ENCODE results near the gene USP31. TPM values are rescaled to one million over a fixed set of nuclear protein-coding genes. Genes with fewer than 3 reads are reported as not detected.

The USP31 gene
- total RNA-seq, 1 experiment from 2014 or later: 17.4 TPM

DNA sequence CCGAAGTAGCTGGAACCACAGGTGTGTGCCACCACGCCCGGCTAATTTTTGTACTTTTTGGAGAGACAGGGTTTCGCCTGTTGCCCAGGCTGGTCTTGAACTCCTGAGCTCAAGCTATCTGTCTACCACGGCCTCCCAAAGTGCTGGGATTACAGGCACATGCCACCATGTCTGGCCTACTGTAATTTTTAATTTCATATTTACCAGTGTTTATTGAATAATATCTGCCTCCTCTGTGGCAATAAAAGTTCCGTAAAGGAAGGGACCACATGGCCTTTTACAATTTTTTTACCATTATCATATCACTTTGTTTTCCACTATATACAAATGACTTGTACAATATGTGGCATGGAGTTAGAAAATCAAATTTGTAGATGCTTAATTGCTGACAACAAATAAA is 7.8 kb downstream of the USP31 start:
- H3K4me3 Mint-ChIP-seq: no peak overlapping the region
- TF ChIP-seq, protein P1, sequence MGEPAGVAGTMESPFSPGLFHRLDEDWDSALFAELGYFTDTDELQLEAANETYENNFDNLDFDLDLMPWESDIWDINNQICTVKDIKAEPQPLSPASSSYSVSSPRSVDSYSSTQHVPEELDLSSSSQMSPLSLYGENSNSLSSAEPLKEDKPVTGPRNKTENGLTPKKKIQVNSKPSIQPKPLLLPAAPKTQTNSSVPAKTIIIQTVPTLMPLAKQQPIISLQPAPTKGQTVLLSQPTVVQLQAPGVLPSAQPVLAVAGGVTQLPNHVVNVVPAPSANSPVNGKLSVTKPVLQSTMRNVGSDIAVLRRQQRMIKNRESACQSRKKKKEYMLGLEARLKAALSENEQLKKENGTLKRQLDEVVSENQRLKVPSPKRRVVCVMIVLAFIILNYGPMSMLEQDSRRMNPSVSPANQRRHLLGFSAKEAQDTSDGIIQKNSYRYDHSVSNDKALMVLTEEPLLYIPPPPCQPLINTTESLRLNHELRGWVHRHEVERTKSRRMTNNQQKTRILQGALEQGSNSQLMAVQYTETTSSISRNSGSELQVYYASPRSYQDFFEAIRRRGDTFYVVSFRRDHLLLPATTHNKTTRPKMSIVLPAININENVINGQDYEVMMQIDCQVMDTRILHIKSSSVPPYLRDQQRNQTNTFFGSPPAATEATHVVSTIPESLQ (CRISPR knock-in tag; IDR thresholded peaks at IDR 0.05): no peak
- TF ChIP-seq ZNF671 (CRISPR knock-in tag; IDR thresholded peaks at IDR 0.05) (no peak), CREM (CRISPR knock-in tag; IDR thresholded peaks at IDR 0.05) (no peak), JUN (CRISPR knock-in tag; IDR thresholded peaks at IDR 0.05) (no peak), FOXK1 (CRISPR knock-in tag; IDR thresholded peaks at IDR 0.05) (no peak), NR2C2 (CRISPR knock-in tag; IDR thresholded peaks at IDR 0.05) (no peak), CBFB (CRISPR knock-in tag; IDR thresholded peaks at IDR 0.05; ENCODE audit: low read depth) (no peak), ESRRA (CRISPR knock-in tag; IDR thresholded peaks at IDR 0.05; ENCODE audit: borderline replicate concordance) (no peak), MXD4 (CRISPR knock-in tag; IDR thresholded peaks at IDR 0.05; ENCODE audit: borderline replicate concordance) (no peak), EMX1 (CRISPR knock-in tag; IDR thresholded peaks at IDR 0.05) (no peak), FOXP1 (CRISPR knock-in tag; IDR thresholded peaks at IDR 0.05; ENCODE audit: borderline replicate concordance) (no peak), GRHL2 (CRISPR knock-in tag; IDR thresholded peaks at IDR 0.05; ENCODE audit: insufficient replicate concordance, severe bottlenecking) (no peak), RORB (CRISPR knock-in tag; IDR thresholded peaks at IDR 0.05) (no peak)
- TF ChIP-seq, protein P2, sequence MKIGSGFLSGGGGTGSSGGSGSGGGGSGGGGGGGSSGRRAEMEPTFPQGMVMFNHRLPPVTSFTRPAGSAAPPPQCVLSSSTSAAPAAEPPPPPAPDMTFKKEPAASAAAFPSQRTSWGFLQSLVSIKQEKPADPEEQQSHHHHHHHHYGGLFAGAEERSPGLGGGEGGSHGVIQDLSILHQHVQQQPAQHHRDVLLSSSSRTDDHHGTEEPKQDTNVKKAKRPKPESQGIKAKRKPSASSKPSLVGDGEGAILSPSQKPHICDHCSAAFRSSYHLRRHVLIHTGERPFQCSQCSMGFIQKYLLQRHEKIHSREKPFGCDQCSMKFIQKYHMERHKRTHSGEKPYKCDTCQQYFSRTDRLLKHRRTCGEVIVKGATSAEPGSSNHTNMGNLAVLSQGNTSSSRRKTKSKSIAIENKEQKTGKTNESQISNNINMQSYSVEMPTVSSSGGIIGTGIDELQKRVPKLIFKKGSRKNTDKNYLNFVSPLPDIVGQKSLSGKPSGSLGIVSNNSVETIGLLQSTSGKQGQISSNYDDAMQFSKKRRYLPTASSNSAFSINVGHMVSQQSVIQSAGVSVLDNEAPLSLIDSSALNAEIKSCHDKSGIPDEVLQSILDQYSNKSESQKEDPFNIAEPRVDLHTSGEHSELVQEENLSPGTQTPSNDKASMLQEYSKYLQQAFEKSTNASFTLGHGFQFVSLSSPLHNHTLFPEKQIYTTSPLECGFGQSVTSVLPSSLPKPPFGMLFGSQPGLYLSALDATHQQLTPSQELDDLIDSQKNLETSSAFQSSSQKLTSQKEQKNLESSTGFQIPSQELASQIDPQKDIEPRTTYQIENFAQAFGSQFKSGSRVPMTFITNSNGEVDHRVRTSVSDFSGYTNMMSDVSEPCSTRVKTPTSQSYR (CRISPR knock-in tag; IDR thresholded peaks at IDR 0.05): no peak
- TF ChIP-seq, protein P3, sequence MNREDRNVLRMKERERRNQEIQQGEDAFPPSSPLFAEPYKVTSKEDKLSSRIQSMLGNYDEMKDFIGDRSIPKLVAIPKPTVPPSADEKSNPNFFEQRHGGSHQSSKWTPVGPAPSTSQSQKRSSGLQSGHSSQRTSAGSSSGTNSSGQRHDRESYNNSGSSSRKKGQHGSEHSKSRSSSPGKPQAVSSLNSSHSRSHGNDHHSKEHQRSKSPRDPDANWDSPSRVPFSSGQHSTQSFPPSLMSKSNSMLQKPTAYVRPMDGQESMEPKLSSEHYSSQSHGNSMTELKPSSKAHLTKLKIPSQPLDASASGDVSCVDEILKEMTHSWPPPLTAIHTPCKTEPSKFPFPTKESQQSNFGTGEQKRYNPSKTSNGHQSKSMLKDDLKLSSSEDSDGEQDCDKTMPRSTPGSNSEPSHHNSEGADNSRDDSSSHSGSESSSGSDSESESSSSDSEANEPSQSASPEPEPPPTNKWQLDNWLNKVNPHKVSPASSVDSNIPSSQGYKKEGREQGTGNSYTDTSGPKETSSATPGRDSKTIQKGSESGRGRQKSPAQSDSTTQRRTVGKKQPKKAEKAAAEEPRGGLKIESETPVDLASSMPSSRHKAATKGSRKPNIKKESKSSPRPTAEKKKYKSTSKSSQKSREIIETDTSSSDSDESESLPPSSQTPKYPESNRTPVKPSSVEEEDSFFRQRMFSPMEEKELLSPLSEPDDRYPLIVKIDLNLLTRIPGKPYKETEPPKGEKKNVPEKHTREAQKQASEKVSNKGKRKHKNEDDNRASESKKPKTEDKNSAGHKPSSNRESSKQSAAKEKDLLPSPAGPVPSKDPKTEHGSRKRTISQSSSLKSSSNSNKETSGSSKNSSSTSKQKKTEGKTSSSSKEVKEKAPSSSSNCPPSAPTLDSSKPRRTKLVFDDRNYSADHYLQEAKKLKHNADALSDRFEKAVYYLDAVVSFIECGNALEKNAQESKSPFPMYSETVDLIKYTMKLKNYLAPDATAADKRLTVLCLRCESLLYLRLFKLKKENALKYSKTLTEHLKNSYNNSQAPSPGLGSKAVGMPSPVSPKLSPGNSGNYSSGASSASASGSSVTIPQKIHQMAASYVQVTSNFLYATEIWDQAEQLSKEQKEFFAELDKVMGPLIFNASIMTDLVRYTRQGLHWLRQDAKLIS (CRISPR knock-in tag; IDR thresholded peaks at IDR 0.05; ENCODE audit: borderline replicate concordance): no peak
- no peaks in the 10 kb centered on the region for H3K9me3 Mint-ChIP-seq
- H3K36me3 Mint-ChIP-seq: no peaks in the 10 kb centered on the region; the same call in 1 of the 2 replicates
- H3K27ac Mint-ChIP-seq: no peak overlapping the region
- no peak for ATAC-seq
- H3K27me3 Mint-ChIP-seq (ENCODE audit: low read depth): no peaks in the 10 kb centered on the region
- DNase-seq (ENCODE audit: low spot score): no peak
- ChIA-PET POLR2A (no interaction called here), CTCF (interaction anchor here (1.0 kb wide), 1 partner anchor 41 kb away, joined by 3 read pairs; the partner anchor contains the start of gene SCNN1G)
- H3K4me1 Mint-ChIP-seq: peaks cover 42% of the 10 kb centered on the region

DNA sequence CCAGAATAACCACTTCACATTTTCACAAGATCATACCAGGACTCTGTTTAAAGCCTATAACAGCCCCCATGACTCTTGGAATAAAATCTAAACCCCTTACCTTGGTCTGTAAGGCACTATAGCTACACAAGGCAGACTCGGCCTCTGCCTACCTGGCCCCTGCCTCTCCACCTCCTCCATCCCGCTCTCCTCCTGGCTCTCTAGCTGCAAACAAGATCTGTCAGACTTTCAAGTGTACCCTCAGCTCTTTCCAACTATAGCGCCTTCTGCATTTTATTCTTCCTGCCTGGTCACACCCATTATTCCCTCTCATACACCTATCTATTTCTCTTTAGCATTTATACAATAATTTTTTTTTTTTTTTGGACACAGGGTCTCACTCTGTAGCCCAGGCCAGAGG is 8.2 kb downstream of the USP31 start:
- Mint-ChIP-seq H3K4me3 (no peak overlapping the region), H3K36me3 (peaks cover 1% of the 10 kb centered on the region; the same call in 1 of the 2 replicates), H3K9me3 (0 out of 2 replicates have a peak, but pooled peaks cover under 1% of the 10 kb centered on the region), H3K4me1 (peaks cover 38% of the 10 kb centered on the region), H3K27ac (no peak overlapping the region), H3K27me3 (ENCODE audit: low read depth) (no peaks in the 10 kb centered on the region)
- DNase-seq (ENCODE audit: low spot score) (no peak), ATAC-seq (no peak)
- ChIA-PET CTCF (interaction anchor here (1.0 kb wide), 1 partner anchor 42 kb away, joined by 3 read pairs; the partner anchor contains the start of gene SCNN1G), POLR2A (no interaction called here)
- TF ChIP-seq TEAD4 (CRISPR knock-in tag; IDR thresholded peaks at IDR 0.05): no peak
- TF ChIP-seq, protein P4, sequence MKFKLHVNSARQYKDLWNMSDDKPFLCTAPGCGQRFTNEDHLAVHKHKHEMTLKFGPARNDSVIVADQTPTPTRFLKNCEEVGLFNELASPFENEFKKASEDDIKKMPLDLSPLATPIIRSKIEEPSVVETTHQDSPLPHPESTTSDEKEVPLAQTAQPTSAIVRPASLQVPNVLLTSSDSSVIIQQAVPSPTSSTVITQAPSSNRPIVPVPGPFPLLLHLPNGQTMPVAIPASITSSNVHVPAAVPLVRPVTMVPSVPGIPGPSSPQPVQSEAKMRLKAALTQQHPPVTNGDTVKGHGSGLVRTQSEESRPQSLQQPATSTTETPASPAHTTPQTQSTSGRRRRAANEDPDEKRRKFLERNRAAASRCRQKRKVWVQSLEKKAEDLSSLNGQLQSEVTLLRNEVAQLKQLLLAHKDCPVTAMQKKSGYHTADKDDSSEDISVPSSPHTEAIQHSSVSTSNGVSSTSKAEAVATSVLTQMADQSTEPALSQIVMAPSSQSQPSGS (CRISPR knock-in tag; IDR thresholded peaks at IDR 0.05; ENCODE audit: borderline replicate concordance, low read depth): no peak
- TF ChIP-seq, protein P5, sequence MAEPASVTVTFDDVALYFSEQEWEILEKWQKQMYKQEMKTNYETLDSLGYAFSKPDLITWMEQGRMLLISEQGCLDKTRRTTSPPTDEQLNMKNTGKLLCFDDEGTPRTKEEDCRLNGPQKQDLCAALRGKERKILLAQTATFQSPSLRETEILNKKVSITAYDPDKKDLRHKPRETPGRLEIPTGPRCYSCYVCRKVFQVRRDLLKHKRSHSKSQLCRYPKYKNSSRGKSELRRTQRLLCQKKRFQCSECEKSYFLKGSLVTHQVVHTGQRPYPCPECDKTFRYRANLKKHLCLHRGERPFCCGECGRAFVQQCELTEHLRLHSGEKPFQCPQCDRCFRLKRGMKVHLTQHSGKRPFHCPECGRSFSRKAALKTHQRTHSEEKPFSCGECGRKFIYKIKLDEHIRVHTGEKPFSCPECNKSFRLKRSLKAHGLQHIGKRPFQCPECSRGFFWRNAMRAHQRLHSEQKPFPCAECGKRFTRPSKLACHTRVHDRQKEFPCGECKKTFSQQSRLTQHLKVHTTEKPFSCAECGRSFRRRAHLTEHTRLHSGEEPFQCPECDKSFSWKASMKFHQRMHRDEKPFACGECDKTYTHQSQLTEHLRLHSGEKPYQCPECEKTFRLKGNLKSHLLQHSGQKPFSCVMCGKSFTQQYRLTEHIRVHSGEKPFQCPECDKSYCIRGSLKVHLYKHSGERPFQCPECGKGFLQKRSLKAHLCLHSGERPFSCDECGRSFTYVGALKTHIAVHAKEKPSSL (CRISPR knock-in tag; conservative IDR thresholded peaks at IDR 0.05): no peak
- TF ChIP-seq TCF7 (CRISPR knock-in tag; IDR thresholded peaks at IDR 0.05; ENCODE audit: low read depth): no peak
- TF ChIP-seq FOXJ3 (CRISPR knock-in tag; IDR thresholded peaks at IDR 0.05; ENCODE audit: borderline replicate concordance): no peak
- TF ChIP-seq ZNF138 (CRISPR knock-in tag; conservative IDR thresholded peaks at IDR 0.05): no peak
- TF ChIP-seq PRRX2 (CRISPR knock-in tag; IDR thresholded peaks at IDR 0.05): no peak
- TF ChIP-seq ZNF423 (CRISPR knock-in tag; IDR thresholded peaks at IDR 0.05): no peak
- no peak for TF ChIP-seq NR3C1 (CRISPR knock-in tag; conservative IDR thresholded peaks at IDR 0.05; ENCODE audit: low read depth)
- TF ChIP-seq NR1H2 (CRISPR knock-in tag; IDR thresholded peaks at IDR 0.05): no peak
- TF ChIP-seq ZNF121 (CRISPR knock-in tag; IDR thresholded peaks at IDR 0.05): no peak

All from WTC11 (cell line).